Stimulated activated CD8-positive, alpha-beta memory T cell treated with anti-CD3 and anti-CD28 coated beads, Interleukin-15, amount 100 ng/mL, for 48 hours (primary cell): ENCODE data around the gene C4orf50.
"Not testable (repeated sequence)": the region's sequence is repeated elsewhere in the genome, so short reads cannot be mapped to it uniquely, and the experiment has no call there.

ENCODE experiments used
- DNase-seq, 2 donors: peaks; one replicate each; pipeline ENCODE4 v3.0.0-alpha.2; 2020; ENCODE audit warnings: low read depth in 2 of 2

The C4orf50 gene

GRCh38 chr4:6017030-6017429 lies 1.2 kb downstream of the C4orf50 start:
- DNase-seq, result no peak

GRCh38 chr4:6013564-6013963 lies 4.7 kb downstream of the C4orf50 start:
- DNase-seq, result no peak

GRCh38 chr4:6012200-6012599 lies 6.0 kb downstream of the C4orf50 start:
- no peak for DNase-seq

GRCh38 chr4:6011686-6012085 lies 6.5 kb downstream of the C4orf50 start:
- DNase-seq, result no peak

GRCh38 chr4:6011271-6011671 lies 7.0 kb downstream of the C4orf50 start:
- no peak for DNase-seq

GRCh38 chr4:6010789-6011188 lies 7.4 kb downstream of the C4orf50 start:
- no peak for DNase-seq

GRCh38 chr4:6009452-6009851 lies 8.8 kb downstream of the C4orf50 start:
- DNase-seq, result no peak

GRCh38 chr4:6008766-6009385 lies 9.4 kb downstream of the C4orf50 start:
- no peak for DNase-seq

- DNase-seq, result no peak
Measured at GRCh38 chr4:6008092-6008551, 10.1 kb downstream of the C4orf50 start.

- no peak for DNase-seq
Measured at GRCh38 chr4:6005175-6005574, 13.1 kb downstream of the C4orf50 start.

- DNase-seq, result not testable (repeated sequence)
Measured at GRCh38 chr4:6003485-6003884, 14.7 kb downstream of the C4orf50 start.

- no peak for DNase-seq
Measured at GRCh38 chr4:6002926-6003325, 15.3 kb downstream of the C4orf50 start.

GRCh38 chr4:6002492-6002833 lies 15.8 kb downstream of the C4orf50 start:
- no peak for DNase-seq

GRCh38 chr4:6001680-6002491 lies 16.3 kb downstream of the C4orf50 start:
- no peak for DNase-seq

- no peak for DNase-seq
Measured at GRCh38 chr4:5999830-6000365, 18.3 kb downstream of the C4orf50 start.

GRCh38 chr4:5999356-5999755 lies 18.9 kb downstream of the C4orf50 start:
- DNase-seq, result no peak

GRCh38 chr4:5998333-5998936 lies 19.8 kb downstream of the C4orf50 start:
- DNase-seq, result no peak

GRCh38 chr4:5996641-5997040 lies 21.6 kb downstream of the C4orf50 start:
- no peak for DNase-seq

- DNase-seq, result no peak
Measured at GRCh38 chr4:5995901-5996623, 22.2 kb downstream of the C4orf50 start.

GRCh38 chr4:5993876-5994811 lies 24.1 kb downstream of the C4orf50 start:
- DNase-seq, result no peak

GRCh38 chr4:5993346-5993745 lies 24.9 kb downstream of the C4orf50 start:
- not testable (repeated sequence) for DNase-seq
